Stimulated activated CD4-positive, alpha-beta T cell treated with anti-CD3 and anti-CD28 coated beads, TNF-alpha, amount 100 ng/mL, for 24 hours (primary cell): ENCODE data around the gene GDF10.
A peak's percentile ranks its signal among the peaks of the same experiment; 100 is the strongest.

Experiments used
- DNase-seq, 3 experiments: peaks; one replicate each; pipeline ENCODE4 v3.0.0-alpha.2; 2020; ENCODE audit warnings: low read depth in 3 of 3

Gene GDF10

DNA sequence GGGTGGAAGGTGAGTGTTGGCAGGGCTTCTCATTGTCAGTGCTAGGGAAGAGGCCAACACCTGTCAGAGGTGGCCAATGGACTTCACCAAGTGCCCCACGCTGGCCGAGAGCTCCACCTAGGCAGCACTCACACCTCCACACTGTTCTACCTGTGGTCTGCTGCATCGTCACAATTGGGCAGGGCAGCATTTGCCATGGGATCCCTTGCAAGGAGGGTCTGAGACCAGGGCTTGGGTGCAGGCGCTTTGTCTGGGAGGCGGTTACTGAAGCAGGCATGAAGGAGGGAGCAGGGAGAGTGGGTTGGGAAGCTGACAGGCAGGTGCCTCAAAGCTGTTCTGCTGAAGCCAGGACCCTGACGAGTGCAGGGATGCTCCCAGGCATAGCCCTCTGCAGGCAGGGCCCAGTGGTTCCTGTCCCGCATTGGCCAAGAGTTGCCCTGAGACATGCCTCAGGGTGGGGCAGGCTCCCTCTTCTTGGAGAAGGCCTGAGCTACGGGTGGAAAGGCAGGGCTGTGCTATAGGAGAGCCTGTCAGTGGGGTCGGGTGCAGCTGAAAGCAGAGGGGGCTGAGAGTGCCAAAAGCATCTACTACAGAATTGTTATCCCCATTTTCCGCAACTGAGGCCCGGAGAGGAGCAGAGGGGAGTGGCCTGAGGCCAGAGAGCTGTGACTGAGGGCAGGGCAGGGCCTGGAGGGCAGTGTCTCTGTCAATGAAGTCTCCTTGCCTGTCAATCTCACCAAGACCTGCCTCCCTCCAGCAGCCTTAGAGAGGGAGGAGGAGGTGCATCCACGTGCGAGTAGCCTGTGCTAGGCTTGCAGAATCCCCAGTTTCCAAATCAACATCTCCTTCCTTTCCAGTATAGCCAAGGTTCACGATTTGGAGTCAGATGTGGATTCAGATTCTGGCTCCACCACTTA, 52.2 kb downstream of the GDF10 start:
- DNase-seq: no peak

DNA sequence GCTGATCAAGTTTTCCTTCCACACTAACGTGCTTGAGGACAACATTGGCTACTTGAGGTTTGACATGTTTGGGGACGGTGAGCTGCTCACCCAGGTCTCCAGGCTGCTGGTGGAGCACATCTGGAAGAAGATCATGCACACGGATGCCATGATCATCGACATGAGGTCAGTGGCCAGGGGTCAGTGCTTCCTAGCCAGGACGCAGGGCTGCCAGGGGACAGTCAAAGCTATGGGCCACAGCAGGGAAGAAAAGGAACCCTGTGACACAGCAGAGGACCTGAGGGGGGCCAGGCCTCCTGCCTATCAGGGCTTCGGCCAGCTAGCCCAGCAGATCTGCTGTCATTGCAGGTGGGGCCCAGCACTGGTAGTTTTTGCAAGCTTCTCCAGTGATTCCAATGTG, 53.4 kb downstream of the GDF10 start:
- DNase-seq: no peak

- DNase-seq: no peak
Observed at GRCh38 chr10:47354165-47354564, 54.2 kb downstream of the GDF10 start.

DNA sequence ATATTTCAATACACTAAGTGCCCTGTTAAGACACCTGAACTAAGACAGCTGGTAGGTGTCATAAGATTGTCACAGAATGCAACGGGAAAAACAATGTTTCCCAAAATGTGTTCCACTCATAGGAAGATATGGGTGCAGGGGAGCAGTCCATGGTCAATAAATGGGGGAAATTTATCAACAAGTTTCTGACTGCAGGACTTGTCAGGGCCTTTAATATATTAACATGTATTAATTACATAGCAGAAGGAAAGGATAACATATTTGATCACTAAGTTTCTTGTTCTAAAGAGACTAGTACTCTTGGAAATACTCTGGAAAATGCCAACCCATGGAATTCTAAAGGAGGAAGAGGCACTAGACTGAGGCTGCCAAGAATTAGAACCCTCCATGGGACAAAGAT, 54.9 kb downstream of the GDF10 start:
- no peak for DNase-seq

DNA sequence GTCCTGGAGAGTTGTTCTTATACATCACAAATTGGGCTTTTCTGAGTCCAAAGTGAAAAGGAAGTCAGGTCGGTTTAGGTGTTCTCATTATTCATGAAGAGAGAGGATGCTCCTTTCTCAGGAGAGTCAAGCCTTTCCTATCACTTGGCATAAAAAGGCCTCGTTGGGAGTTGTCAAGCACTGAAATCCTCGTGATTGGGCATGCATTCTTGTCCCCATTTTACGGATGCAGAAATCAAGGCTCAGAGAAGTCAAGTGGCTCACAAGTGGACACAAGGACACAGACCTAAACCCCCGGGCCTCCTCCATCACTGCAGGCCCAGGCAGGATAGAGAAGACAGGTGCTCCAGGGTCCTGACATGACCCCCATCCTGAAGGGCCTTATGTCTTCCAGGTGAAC, 56.7 kb downstream of the GDF10 start:
- no peak for DNase-seq

DNA sequence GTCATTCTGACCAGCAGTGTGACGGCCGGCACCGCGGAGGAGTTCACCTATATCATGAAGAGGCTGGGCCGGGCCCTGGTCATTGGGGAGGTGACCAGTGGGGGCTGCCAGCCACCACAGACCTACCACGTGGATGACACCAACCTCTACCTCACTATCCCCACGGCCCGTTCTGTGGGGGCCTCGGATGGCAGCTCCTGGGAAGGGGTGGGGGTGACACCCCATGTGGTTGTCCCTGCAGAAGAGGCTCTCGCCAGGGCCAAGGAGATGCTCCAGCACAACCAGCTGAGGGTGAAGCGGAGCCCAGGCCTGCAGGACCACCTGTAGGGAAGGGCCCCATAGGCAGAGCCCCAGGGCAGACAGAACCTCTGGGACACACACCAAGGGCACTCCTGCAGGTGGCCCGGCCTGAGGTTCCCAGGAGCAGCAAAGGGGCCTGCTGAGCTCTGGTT, 57.2 kb downstream of the GDF10 start:
- DNase-seq: no peak

DNA sequence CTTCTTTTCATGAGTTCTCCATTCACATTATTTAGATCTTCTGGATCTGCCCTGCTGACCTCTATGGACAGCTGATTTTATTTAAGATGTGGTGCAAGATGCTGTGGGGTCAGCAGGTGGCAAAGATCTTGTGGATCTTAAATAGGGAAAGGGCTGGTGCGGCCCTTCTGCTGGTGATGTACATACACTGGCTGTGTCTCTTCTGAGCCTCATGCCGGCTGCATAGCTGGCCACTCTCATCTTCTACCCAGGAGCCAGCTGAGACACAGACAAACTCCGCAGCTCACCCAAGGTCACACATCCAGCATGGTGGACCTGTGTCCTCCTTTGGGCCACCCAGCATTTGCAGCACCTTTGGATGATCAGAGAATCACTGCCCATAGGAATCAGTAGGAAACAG, 57.9 kb downstream of the GDF10 start:
- DNase-seq: no peak

GRCh38 chr10:47358457-47358856, 58.5 kb downstream of the GDF10 start:
- DNase-seq: no peak

DNA sequence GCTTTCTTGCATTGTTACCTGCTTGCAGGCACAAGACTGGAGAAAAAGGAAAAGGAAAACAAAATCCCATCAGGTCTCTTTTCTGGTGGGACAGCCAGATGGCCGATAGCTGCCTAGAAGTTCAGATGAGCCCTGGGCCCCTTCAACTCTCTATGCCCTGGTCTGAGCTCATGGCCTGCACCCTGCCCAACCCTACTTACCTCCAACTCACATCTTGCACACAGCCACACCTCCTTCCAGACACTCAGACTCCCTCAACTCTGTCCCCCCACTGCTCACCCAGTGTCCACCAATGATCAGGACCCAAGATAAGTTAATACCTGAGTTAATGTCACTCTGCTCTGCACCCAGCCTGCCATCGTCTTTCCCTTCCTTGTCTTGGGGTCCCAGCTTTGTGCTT, 59.1 kb downstream of the GDF10 start:
- DNase-seq: no peak

GRCh38 chr10:47359626-47360418, 59.8 kb downstream of the GDF10 start:
- DNase-seq: no peak

DNA sequence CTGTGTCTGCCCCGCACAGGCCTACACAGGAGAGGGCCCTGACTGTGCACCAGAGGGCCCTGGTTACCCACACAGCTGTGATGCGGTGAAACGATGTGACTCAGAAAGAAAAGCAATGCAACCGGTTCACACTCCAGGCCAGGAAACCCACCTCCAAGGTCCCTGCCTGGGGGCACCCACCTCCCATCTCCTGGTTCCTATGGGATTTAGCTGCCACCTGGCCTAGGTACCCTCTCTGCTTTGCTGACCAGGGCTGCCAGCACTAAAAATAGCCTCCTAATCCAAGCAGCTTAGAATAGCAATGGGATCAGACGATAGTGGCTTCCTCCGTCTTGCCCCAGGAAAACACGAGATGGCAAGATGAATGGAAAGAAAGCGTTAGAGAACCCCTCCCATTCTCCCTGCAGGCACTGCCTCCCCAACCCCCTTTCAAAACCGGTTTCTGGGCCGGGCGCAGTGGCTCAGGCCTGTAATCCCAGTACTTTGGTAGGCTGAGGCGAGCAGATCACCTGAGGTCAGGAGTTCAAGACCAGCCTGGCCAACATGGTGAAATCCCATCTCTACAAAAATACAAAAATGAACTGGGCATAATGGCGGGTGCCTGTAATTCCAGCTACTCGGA, 60.5 kb downstream of the GDF10 start:
- no peak for DNase-seq

- peak in 1 of 3 experiments; percentile 37 for DNase-seq
Observed at GRCh38 chr10:47361293-47361692, 61.3 kb downstream of the GDF10 start.

DNA sequence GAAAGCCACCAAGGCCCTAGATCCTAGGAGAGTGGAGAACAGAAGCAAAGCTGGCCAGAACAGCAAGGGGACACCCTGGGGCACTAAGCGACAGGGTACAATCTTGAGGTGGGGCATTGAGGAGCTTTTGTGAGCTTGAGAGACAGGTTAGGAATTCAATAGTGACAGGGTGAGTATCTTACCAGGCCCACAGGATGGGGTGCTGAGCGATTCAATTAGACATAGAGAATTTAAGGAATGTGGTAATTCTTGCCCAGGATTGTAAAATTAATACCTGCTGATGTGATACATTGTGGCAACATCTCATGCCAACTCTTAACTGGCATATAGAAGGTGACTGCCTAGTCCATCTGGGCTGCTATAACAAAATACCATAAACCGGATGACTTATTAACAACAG, 62.2 kb downstream of the GDF10 start:
- DNase-seq: no peak
